Epithelial cell of proximal tubule (primary cell): ENCODE measurements around the gene TRAPPC6A. TPM values are rescaled to one million over a fixed set of nuclear protein-coding genes. Genes with fewer than 3 reads are reported as not detected.

Experiments used
- DNase-seq: peaks from one replicate; pipeline ENCODE4 v3.0.0-alpha.2; 2011; ENCODE audit warnings: low read depth
- H3K4me3 ChIP-seq: 2 replicates; pipeline ENCODE4 v1.5.1; 2011; ENCODE audit warnings: low read depth, mild to moderate bottlenecking, low read length
- total RNA-seq: library from RNA; depleted of rRNA; stranded (reverse); fragments of >200 nt; gene quantifications from 2 replicates; pipeline ENCODE4 v1.2.3, GENCODE V29; 2015
- TF ChIP-seq, protein P1 (sequence below): conservative IDR thresholded peaks from 2 replicates; pipeline ENCODE4 v1.5.1; 2012; ENCODE audit warnings: low read depth, mild to moderate bottlenecking, low read length

The TRAPPC6A gene
- total RNA-seq, 1 donor from 2014 or later = 16.5 TPM

- H3K4me3 ChIP-seq = no peak overlapping the region
- TF ChIP-seq, protein P1, sequence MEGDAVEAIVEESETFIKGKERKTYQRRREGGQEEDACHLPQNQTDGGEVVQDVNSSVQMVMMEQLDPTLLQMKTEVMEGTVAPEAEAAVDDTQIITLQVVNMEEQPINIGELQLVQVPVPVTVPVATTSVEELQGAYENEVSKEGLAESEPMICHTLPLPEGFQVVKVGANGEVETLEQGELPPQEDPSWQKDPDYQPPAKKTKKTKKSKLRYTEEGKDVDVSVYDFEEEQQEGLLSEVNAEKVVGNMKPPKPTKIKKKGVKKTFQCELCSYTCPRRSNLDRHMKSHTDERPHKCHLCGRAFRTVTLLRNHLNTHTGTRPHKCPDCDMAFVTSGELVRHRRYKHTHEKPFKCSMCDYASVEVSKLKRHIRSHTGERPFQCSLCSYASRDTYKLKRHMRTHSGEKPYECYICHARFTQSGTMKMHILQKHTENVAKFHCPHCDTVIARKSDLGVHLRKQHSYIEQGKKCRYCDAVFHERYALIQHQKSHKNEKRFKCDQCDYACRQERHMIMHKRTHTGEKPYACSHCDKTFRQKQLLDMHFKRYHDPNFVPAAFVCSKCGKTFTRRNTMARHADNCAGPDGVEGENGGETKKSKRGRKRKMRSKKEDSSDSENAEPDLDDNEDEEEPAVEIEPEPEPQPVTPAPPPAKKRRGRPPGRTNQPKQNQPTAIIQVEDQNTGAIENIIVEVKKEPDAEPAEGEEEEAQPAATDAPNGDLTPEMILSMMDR = no peak
- DNase-seq = no peak
Observed at GRCh38 chr19:45149129-45149528, 28.9 kb downstream of the TRAPPC6A start.

GRCh38 chr19:45147835-45148676 is 30.0 kb downstream of the TRAPPC6A start:
- DNase-seq = no peak
- no peak overlapping the region for H3K4me3 ChIP-seq
- TF ChIP-seq, protein P1 = no peak

- H3K4me3 ChIP-seq = no peak overlapping the region
- no peak for DNase-seq
- TF ChIP-seq, protein P1 = no peak
Observed at GRCh38 chr19:45146741-45147205, 31.3 kb downstream of the TRAPPC6A start.

GRCh38 chr19:45146251-45146650 is 31.8 kb downstream of the TRAPPC6A start:
- TF ChIP-seq, protein P1 = no peak
- H3K4me3 ChIP-seq = no peak overlapping the region

DNA sequence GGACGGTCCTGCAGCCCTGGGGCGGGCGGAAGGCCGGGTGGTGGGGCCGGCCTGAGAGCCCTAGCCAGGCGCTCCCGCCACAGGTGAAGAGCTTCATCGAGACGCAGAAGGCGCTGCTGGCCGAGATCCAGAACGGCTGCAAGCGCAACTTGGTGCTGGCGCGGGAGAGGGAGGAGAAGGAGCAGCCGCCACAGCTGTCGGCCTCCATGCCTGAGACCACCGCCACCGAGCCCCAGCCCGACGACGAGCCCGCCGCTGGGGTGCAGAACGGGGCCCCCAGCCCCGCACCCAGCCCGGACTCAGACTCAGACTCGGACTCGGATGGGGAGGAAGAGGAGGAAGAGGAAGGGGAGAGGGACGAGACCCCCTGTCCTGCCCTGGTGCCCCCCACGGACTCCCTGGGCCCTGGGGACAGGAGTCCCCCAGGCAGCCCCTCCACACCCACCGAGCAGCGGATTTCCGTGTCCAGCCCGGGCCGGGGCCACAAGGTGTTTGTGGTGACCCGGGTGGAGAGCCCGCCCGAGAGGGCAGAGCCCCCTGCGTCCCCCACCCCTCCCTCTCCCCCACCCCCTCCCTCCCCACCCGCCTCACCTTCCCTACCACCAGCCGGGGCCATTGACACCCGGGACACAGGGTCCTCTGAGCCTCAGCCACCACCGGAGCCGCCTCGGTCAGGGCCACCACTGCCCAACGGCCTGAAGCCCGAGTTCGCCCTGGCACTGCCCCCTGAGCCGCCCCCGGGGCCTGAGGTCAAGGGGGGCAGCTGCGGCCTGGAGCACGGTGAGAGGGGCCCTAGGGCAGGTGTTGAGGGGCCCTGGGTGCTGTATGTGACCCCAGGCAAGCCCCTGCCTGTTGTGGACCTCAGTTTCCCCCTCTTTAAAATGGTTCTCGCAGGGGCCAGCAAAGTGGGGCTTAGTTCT is 32.5 kb downstream of the TRAPPC6A start:
- no peak for DNase-seq
- H3K4me3 ChIP-seq = no peak overlapping the region
- TF ChIP-seq, protein P1 = no peak

More at GRCh38 chr19:45146251-45146650, 31.8 kb downstream of the TRAPPC6A start:
- DNase-seq = no peak

DNA sequence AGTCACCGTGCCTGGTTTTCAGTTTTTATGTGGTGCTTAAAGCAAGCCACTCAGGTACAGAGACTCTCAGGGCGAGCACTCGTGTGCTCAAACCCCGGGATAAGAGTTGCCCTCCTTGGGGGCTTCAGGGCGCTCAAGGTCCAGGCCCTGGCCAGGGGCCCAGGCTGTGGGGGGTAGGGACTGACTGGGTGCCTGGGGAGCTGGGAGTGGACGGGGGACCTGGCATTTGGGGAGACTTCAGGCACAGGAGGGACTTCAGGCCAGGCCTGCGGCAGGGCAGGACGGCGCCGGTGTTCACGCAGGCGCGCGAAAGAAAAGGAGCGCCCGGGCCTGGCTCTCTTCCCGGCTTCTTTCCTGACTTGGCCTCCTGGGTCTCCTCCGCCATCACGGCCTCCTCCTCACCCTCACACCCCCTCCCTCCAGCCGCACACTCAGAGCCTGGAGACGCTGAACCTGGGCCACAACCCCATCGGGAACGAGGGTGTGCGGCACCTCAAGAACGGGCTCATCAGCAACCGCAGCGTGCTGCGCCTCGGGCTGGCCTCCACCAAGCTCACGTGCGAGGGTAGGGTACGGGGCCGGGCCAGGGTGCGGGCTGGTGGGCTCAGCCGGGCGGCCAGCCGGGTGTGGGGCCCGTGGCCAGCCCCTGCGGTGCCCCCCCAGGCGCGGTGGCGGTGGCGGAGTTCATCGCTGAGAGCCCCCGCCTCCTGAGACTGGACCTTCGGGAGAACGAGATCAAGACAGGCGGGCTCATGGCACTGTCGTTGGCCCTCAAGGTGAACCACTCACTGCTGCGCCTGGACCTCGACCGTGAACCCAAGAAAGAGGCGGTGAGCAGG is 33.4 kb downstream of the TRAPPC6A start:
- DNase-seq = no peak
- TF ChIP-seq, protein P1 = no peak
- H3K4me3 ChIP-seq = no peak overlapping the region
